COR-L47 (cell line): Measurements from ENCODE around the gene HMG20A.

Experiments
- DNase-seq: peaks from one replicate; lab custom pipeline; 2025; lab: John Stamatoyannopoulos, UW

The HMG20A gene

GRCh38 chr15:77519540-77519939, 98.9 kb downstream of the HMG20A start:
- no peak for DNase-seq

GRCh38 chr15:77521206-77521605, 100.5 kb downstream of the HMG20A start:
- no peak for DNase-seq

- DNase-seq, result no peak
These were observed 104.7 kb downstream of the HMG20A start for GRCh38 chr15:77525400-77525811.

GRCh38 chr15:77525907-77526594, 105.4 kb downstream of the HMG20A start:
- DNase-seq, result no peak

GRCh38 chr15:77526595-77527163, 106.0 kb downstream of the HMG20A start:
- no peak for DNase-seq

GRCh38 chr15:77527164-77527778, 106.6 kb downstream of the HMG20A start:
- DNase-seq, result peak; percentile 42

- DNase-seq, result no peak
These were observed 107.1 kb downstream of the HMG20A start for GRCh38 chr15:77527831-77528231.

- DNase-seq, result no peak
These were observed 107.7 kb downstream of the HMG20A start for GRCh38 chr15:77528290-77528967.

GRCh38 chr15:77528968-77529319, 108.3 kb downstream of the HMG20A start:
- no peak for DNase-seq

GRCh38 chr15:77529394-77530159, 108.9 kb downstream of the HMG20A start:
- no peak for DNase-seq

- DNase-seq, result no peak
These were observed 109.9 kb downstream of the HMG20A start for GRCh38 chr15:77530576-77530975.

GRCh38 chr15:77531191-77532000, 110.7 kb downstream of the HMG20A start:
- no peak for DNase-seq

GRCh38 chr15:77532067-77532710, 111.5 kb downstream of the HMG20A start:
- DNase-seq, result no peak

- DNase-seq, result no peak
These were observed 112.2 kb downstream of the HMG20A start for GRCh38 chr15:77532846-77533245.

- DNase-seq, result no peak
These were observed 113.1 kb downstream of the HMG20A start for GRCh38 chr15:77533578-77534430.
